Amniotic epithelial cell (primary cell): ENCODE results near the gene SLC19A1.
A peak's percentile ranks its signal among the peaks of the same experiment; 100 is the strongest.
"Not testable (repeated sequence)": the region's sequence is repeated elsewhere in the genome, so short reads cannot be mapped to it uniquely, and the experiment has no call there.

Experiments
- DNase-seq: peaks from one replicate; pipeline ENCODE4 v3.0.0-alpha.2; 2010; ENCODE audit warnings: low read depth

The SLC19A1 gene

DNA sequence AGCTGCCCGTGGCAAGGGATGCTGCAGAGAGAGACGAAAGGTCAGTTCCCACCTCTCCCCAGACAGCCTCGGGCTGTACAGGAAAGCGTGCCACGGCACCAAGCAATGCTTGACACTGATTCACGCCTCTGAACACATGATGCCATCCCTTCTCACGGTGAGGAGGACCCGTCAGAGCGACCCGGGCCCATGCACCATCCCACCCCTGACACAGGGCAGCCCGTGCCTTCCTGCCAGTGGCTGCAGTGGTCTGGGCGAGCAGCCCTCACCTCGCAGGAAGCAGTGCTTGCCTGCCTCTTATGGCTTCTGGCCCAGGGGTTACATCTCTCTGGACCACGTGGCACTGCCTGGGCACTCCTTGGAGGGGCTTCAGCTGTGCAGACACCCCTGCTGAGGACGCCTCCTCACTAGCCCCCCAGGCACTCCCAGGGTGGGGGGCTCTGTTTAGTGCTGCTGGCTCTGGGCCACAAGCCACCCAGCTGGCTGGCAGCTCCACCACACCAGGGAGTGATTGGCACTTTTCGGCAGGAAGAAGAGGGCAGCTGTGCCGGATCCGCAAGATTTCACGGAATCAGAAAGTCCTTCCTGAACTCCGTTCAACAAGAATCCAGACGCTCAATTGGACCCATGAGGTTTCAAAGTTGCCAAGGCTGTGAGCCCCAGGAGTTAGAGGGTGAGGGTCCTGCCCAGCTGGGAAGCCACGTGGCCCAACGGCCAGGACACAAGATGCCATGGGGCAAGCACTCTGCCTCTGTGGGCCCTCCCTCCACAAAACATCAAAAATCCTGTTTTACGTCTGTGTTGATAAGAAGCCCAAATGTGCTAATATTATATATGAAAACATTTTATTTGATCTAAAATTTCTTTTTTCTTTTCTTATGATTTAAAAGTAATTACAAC lies 34.8 kb upstream of the SLC19A1 start:
- DNase-seq, result no peak

DNA sequence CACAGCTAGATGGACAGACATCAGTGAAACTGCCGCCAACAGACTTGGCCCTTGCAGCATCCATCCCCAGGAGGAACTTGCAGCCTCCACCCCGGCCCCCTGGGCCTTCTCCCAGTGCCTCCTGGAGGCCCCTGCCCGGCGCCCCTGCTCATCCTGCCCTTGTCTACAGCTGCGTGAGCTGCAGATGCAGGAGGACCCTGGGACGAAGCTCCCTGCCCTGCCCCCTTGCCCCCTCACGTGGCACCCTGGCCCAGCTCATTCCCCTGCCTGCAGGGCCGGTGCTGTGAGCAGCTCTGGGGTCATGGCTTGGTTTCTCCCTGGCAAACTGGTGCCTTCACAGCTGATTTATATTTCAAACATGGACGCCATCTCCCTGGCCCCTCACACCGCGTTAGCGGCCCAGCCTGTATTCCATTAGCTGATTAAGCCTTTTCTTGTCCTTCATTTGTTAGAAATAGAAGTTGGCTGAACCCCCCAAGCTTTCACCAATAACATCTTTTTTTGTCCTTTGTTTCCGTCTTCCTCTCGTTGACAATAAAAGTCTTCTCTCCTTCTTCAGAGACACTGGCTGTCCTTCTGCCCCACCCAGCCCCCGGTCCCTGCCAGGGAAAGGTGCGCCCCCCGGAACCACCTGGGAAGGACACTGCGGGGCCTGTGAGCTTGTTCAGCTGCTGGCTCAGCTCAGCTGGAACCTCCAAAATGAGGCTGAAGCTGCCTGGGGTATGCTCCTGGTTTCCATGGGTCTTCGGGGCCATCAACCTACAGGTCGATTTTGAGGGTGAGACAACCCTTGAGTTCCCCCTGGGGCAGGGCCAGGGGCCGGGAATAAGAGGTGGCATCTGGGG lies 34.0 kb upstream of the SLC19A1 start:
- no peak for DNase-seq

DNA sequence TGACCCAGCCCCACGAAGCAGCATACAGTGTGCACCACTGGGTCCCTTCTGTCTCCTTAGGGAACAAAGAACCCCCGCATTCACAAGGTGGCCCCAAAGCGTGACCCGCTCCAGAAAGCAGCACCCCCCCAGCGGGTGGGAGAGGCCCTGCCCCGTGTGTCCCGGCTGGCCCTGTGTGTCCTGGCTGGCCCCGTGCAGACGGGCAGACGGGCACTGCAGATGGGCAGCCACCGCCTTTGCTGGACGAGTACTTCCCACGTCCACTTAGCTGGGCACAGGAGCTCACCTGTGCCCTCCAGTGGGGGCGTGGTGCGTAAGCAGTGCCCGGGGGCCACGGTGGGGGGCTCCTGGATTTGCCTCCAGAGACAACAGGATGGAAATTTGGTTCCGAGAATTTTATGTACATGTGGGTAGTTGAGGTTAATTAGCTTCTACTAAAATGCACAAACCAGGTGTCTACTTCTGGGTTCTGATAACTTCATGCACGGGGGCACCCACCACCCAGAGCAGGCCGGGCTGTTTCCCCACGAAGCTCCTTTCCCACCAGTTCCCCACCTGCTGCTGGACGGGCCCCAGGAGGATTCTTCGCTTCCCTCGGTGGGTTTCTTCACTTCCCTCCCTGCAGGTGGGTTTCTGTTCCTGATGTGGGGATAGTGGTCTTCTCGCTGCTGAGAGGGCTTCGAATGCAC lies 33.2 kb upstream of the SLC19A1 start:
- DNase-seq, result no peak

DNA sequence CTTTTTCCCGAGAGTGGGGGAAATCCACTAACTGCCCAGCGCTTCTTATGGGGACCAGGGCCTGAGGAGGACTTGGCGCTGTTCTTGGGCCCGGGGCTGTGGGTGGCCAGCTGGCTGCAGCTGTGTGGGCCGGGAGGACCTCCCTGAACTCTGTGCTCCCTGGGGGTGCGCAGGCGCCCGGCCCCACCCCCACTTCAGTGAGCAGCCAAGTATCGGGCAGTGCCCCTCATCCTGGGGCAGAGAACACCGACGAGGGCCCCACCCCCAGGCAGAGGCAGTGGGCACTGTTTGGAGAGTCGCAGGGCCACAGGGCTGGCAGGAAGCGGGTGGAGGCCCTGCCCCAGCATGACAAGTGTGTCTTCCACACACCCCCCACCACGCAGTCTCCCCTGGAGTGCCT lies 32.5 kb upstream of the SLC19A1 start:
- DNase-seq, result no peak

DNA sequence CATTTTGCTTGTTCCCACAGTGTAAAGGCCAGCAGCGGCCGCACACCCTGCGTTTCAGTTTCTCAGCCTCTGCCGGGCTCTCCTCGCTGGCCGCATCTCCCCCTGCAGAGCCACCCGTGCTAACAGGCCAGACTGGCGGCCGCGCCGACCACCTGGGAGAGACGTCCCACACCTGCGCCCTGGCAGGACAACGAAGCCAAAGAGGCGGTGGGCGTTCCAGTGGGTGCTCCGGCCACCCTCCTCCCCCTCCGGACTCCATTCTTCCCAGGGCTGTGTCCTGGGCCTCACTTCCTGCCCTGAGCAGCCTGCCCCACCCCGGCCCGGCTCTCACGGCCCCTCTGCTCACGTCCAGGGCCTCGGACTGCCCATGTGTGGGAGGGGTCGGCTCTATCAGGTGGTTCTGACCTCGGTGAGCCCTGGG lies 31.9 kb upstream of the SLC19A1 start:
- DNase-seq, result no peak

DNA sequence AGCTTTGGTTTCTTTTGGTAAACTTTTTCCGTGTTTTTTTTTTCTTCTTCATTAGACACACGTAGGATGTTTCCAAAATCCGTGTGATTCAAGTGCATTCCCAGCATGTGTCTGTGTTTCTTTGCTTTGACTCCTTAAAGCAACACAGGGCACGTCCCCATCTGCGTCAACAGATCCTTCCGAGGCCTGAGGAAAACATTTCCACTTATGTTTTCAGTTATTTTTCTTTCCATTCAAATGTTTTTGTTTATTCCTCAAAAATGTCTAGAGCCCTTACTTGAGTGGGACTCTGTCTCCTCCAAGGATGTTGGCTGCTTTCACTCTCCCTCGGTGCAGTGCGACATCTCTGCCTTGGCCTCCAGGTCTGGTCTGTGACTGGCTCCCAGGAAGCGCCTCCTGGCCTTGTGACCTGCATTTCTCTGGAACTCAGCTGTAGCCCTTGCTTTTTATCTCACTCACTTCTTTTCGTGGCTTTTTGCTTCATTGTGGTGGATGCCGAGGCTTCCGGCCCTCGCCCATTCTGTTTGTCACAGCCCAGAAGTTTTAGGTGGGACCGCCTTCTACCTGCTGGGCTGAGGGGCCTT lies 31.3 kb upstream of the SLC19A1 start:
- DNase-seq, result no peak

DNA sequence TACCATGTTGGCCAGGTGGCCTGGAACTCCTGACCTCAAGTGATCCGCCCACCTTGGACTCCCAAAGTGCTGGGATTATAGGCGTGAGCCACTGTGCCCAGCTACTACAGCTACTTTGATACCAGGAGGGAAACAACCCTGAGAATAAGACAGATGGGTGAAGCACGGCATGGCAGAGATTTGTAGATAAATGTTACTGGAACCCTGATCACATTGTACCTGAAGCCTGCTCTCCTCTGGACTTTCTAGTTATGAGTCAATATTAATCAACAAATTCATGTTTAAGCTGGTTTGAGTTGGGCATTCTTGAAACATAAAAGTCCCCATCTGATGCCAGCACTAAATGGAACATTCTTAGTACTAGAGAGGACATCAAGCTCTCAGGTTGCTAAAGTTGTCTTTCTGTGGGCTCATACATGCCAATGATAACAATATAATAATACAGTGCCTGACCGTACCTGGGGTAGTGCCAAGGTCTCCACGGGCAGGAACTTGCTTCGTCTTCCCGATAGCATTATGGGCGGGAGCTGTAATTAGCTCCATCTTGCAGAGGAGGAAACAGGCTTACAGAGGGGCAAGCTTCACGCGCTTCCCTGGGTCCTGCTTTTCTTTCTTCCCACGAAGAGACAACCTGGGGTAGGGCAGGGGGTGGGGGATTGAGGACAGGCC lies 30.7 kb upstream of the SLC19A1 start:
- no peak for DNase-seq

DNA sequence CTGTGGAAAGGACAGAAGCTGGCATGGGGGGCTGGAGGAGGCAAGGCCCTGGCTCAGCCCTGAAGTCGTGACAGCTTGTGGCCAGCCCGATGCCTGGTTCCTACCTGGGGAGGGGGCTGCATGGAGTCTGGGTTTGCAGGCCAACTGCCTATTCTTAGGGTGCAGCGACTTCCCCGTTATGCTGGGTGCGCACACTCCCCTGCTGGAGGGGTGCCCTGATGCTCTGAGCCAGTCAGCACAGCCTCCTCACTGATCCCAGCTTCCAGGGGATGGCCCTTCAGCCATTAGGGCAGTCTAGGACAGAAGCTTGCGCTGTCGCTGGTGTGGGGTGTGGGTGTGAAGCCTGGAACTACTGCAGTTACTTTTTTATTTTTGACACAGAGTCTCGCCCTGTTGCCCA lies 30.0 kb upstream of the SLC19A1 start:
- no peak for DNase-seq

DNA sequence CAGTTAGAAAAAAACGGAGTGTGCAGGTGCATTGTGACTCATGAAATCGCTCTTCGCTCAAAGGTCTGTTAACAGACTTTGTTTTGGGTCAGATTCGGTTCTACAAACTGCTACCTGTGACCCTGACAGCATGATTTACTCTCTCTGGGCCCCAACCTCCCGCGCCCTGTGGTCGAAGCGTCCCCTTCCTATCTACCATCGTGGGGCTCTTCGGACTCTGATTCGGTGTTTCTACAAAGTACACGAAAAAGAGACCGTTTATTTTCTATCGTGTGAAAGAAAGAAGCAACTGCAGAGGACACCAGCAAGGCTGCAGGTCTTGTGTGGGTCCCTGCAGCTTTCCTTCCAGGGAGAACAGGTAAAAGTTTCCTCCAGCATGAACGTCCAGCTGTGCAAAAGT lies 29.4 kb upstream of the SLC19A1 start:
- no peak for DNase-seq

DNA sequence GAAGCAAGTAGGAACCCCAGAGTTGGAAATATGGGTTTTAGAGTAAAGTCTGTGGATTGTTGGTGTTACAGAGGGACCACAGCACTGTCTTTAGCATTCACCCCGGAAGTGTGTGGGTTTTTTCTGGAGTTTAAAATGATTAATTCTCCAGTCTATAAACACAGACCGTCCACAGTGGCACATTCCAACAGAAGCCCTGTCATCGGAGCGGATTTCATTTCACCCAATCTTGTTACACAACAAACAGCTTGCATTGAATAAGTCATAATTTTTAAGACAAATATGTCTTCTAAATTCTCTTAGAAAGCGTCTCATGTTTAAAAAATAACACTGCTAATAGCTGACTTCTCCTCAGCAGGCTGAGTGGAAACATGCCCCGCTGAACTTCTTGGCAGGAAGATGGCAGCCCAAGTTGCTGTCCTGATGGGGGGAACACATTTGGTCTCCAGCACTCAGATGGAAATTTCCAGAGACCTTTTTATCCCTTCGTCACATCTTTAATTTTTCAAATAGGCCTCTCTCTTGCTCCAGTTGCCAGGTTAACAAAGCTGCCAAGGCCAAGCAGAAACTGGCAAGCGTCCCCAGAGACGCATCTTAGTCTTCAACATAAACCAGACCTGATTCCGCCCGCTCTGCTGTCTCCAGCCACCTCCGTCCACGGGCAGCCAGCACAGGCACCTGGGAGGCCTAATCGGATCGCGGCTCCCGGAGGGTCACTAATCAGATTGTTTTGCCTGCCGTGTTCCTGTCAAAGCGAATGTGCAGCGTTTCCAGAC lies 28.8 kb upstream of the SLC19A1 start:
- DNase-seq, result peak; percentile 85

DNA sequence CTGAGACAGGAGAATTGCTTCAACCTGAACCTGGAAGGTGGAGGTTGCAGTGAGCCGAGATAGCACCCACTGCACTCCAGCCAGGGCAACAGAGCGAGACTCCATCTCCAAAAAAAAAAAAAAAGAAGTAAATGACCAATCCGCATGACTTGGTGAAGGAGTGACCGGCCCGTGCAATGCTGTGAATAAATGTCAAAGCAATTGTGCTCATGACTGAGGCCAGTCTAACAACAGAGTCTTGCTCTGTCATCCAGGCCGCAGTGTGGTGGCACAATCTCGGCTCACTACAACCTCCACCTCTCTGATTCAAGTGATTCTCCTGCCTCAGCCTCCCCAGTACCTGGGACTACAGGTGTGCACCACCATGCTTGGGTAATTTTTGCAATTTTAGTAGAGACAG lies 27.8 kb upstream of the SLC19A1 start:
- DNase-seq, result no peak

DNA sequence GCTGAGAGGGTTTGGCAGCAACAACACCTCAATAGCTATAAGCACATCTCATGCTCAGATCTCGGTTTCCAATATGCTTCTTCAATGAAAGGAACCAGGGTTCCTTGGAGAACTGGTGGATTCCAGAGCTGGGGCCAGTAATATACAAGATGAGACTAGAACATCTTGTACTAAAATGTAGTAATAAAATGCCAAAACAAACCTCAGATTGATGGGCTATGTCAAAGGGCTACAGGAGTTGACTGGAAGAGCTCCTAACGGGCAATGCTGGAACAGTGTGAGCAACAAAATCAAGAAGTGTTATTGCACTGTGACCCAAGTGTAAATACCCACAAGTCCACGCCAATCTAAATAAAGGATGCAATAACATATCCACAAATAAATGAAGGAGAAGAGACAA lies 26.1 kb upstream of the SLC19A1 start:
- peak; percentile 72 for DNase-seq

DNA sequence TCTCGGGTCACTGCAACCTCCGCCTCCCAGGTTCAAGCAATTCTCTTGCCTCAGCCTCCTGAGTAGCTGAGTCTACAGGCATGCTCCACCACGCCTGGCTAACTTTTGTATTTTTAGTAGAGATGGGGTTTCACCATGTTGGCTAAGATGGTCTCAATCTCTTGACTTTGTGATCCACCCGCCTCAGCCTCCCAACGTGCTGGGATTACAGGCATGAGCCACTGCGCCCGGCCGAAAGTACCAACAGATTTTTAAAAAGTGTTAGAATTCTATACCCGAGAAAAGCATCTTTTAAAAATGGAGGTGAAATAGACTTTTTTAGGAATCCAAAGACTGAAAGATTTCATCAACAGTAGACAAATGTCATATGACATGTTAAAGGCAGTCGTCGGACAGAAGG lies 21.9 kb upstream of the SLC19A1 start:
- not testable (repeated sequence) for DNase-seq

DNA sequence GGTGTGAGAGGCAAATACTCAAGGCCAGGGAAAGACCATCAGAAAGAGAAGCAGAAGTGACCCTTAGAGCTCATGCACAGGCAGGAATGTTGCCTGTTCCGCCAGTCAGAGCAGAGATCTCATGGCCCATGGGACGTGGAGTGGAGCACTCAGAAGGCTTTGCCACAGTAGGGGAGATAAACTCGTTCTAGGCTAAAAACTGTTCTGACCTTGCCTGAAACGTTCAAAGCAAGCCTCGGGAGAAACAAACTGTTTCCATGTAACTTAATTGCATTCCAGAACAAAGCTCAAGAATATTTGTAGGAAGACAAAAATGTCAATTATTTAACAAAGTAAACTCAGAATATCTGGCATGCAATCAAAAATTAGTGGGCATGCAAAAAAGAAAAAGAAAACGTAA lies 20.7 kb upstream of the SLC19A1 start:
- peak; percentile 33 for DNase-seq

DNA sequence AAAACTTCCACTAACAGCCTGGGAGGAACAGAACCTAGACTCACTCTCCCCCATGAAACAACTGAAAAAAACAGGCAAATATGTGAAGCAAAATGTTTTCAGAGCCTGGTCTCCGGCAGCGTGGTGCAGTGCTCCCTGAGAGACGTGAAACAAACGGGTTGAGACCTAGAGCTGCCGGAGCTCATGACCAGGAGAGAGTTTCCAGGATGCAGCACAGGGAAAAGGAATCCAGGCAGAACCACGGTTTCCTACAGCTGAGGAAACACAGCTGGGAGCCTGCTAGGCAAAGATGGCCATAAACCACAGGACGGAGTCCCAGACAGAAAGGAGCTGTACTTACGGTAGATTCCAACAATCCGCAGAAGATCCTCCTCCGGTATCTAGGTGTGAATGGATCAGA lies 20.2 kb upstream of the SLC19A1 start:
- DNase-seq, result peak; percentile 8

DNA sequence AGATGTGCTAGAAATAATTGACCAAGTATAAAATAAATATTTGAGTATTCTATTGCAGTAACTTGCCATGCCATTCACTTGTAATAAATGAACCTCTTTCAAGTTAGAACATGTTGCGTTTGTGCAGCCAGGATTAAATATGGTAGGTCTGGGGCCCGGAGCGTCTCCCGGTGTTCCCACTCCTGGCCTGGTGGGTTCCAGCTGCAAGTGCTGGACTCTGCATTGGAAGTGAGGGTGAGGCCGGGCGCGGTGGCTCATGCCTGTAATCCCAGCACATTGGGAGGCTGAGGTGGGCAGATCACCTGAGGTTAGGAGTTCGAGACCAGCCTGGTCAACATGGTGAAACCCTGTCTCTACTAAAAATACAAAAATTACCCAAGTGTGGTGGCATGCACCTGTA lies 19.0 kb upstream of the SLC19A1 start:
- DNase-seq, result not testable (repeated sequence)

DNA sequence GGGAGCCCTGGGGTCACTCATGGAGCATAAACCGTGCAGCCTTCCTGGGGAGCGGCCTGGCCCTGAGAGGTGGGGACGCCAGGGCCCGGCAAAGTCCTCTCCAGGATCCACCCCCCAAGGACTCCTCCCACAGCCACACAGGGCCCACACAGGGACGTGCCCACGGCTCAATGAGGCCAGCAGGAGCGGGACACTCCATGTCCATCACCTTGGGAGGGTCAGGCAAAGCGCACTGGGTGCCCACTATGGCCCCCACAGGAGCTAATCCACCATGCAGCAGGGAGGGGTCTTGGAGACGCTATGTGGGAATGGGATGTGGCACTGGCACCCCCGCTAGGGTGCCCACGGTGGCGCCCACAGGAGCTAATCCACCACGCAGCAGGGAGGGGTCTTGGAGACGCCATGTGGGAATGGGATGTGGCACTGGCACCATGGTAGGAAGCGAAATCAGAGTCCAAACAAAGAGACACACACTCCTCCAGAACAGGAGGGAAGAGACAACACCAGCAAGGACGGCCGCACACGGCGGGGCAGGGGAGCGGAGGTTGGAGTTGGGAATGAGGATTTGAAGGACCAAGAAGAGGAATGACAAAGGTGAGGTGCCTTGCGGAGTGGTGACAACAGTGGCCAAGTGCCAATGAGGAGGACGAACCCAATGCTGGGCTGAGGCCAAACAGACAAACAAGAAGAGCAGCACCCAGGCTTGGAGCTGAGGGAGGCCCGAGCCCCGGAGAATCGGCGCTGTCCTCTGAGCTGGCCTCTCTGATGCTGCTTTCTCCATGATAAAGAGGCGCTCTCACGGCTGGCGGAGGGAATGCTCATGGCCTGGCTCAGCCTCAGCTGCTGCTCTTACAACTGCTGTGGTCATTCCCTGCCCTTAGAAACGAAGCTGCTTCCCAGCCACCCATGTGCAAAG lies 18.1 kb upstream of the SLC19A1 start:
- DNase-seq, result no peak

DNA sequence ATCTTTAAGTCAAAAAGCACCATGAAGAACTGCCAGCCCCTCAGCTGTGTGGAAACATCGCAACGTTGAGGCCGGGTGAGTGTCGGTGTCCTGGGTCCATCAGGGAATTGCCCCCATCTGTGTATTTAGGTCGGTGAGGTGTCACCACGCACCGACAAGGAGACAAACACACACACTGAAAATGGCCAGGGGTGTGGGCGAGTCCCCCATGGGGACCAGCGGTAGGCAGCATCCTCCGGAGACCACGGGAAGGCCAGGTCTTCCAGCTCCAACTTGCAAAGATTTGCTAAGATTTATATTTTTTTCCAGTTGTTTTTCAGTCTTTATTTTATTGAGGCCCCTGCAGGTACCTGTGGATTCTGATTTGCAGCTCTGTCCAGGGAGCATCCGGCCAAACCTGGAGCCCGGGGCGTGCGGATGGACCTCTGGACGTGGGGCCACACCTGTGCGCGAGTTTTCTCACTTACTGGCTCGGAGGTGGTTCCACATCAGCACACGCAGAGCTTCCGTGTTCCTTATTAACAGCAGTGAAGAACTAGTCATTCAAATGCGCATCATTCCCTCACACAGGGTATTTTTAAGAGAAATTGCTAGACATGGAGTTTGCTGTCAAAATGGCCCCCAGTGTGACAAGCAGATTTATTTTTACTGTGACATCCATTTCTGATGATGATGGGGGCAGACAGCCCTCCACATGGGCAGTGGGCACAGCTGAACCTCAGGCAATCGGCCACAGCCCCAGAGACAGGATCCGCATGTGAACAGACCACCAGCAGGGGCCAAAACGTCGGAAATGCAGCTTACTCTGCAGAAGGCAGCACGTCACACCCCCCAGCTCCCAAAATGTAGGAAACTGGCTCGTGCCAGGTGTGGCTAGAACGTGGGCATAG lies 17.2 kb upstream of the SLC19A1 start:
- DNase-seq, result no peak
